Suprapubic skin (tissue), 4 donors: Measurements from ENCODE around the gene PITPNM3.

Experiments
- CTCF ChIP-seq, 2 donors: fragments of 200-600 bp in 1 of 2; fragments of 450-650 bp in 1 of 2; sonication (generic) in 1 of 2; IDR thresholded peaks; one replicate each; pipeline ENCODE4 v1.5.1; 2016 to 2019; ENCODE audit warnings: antibody characterized with exemption in 2 of 2, mild to moderate bottlenecking in 1 of 2, moderate library complexity in 1 of 2
- POLR2A ChIP-seq, 2 donors: fragments of 450-650 bp; IDR thresholded peaks; one replicate each; pipeline ENCODE4 v1.6.1; 2017; ENCODE audit warnings: antibody characterized with exemption in 2 of 2, mild to moderate bottlenecking in 2 of 2, moderate library complexity in 2 of 2
- POLR2AphosphoS5 ChIP-seq, 3 donors: sonication (generic); formaldehyde crosslinking; IDR thresholded peaks; one replicate each; pipeline ENCODE4 v1.6.1; 2017; ENCODE audit warnings: antibody characterized with exemption in 3 of 3

- TF ChIP-seq POLR2AphosphoS5 (IDR thresholded peaks at IDR 0.05) (no peak), CTCF (IDR thresholded peaks at IDR 0.05) (no peak), POLR2A (IDR thresholded peaks at IDR 0.05) (no peak)
Measured at GRCh38 chr17:6429266-6429665, 127.1 kb downstream of the PITPNM3 start.
